Kidney epithelial cell (primary cell): ENCODE results near the gene SPI1. TPM values are rescaled to one million over a fixed set of nuclear protein-coding genes. Genes with fewer than 3 reads are reported as not detected.
A peak's percentile ranks its signal among the peaks of the same experiment; 100 is the strongest.

Experiments used
- DNase-seq: peaks from one replicate; pipeline ENCODE4 v3.0.0-alpha.2; 2010; ENCODE audit warnings: low read depth
- H3K27me3 ChIP-seq: 2 replicates; pipeline ENCODE4 v1.6.0; 2011; ENCODE audit warnings: low read length; ENCODE audit not compliant: control insufficient read depth, insufficient read depth
- H3K36me3 ChIP-seq: 2 replicates; pipeline ENCODE4 v1.5.1; 2011; ENCODE audit warnings: low read length; ENCODE audit not compliant: control insufficient read depth, insufficient read depth
- H3K4me3 ChIP-seq: 2 replicates; pipeline ENCODE4 v1.5.1; 2011; ENCODE audit warnings: low read depth, mild to moderate bottlenecking, control low read depth, low read length
- total RNA-seq: library from RNA; depleted of rRNA; stranded (reverse); fragments of >200 nt; gene quantifications from 2 replicates; pipeline ENCODE4 v1.2.3, GENCODE V29; 2015
- TF ChIP-seq, protein P1 (sequence below): IDR thresholded peaks from 2 replicates; pipeline ENCODE4 v1.5.1; 2011; ENCODE audit warnings: mild to moderate bottlenecking, moderate library complexity, low read length, control low read depth, inconsistent platforms; ENCODE audit not compliant: insufficient read depth, poor library complexity, severe bottlenecking

The SPI1 gene
- total RNA-seq, 1 donor from 2014 or later, result not detected

DNA sequence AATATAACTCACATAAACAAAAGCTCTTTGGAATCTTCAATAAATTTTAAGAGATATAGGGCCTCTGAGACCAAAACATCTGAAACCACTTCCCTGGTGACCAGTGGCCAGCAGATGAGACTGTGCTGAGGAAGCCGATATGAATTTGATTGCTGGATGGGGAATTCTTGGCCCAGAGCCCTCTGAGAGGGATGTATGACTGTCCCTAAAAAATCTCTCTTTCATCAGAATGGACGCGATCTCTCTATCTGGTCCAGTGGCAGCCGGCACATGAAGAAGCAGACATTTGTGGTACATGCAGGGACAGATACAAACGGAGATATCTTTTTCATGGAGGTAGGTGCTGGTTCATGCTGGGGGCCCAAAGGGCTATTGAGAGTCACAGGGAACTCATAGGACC is 63.4 kb downstream of the SPI1 start:
- H3K36me3 ChIP-seq, result no peaks in the 10 kb centered on the region

DNA sequence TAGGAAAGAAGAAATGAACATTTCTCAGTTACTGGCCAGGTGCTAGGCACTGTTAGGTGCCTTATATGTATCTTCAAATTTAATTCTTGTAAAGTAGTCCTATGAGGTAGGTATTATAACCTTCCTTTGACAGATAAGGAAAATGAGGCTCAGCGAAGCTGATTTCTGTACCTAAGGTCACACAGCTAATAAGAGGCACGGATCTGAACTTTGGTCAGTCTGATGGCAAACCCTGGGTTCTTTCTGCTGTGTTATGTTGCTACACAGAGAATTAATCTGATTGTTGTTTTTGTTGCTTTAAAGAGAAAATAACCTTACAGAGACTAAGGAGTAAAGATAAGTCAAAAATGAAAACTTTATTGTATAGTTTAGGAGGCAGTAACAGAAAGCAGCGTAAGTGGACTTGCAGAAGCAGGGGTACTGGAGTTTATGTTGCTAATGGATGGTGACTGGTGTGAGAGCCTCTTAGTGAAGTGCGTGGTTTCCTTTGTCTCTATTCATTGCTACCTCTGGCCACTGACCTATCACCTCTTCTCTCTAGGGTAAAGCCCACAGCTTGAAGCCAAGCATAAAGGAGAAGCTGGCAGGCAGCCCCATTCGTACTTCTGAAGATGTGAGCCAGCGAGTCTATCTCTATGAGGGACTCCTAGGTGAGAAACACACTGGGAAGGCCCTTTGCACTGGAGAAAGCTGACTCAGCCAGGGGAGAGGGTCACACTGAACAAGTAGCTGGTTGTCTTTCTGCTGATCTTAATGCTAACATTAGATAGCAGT is 70.1 kb downstream of the SPI1 start:
- H3K36me3 ChIP-seq, result no peaks in the 10 kb centered on the region

More for the DNA sequence above, 63.4 kb downstream of the SPI1 start:
- TF ChIP-seq, protein P1, sequence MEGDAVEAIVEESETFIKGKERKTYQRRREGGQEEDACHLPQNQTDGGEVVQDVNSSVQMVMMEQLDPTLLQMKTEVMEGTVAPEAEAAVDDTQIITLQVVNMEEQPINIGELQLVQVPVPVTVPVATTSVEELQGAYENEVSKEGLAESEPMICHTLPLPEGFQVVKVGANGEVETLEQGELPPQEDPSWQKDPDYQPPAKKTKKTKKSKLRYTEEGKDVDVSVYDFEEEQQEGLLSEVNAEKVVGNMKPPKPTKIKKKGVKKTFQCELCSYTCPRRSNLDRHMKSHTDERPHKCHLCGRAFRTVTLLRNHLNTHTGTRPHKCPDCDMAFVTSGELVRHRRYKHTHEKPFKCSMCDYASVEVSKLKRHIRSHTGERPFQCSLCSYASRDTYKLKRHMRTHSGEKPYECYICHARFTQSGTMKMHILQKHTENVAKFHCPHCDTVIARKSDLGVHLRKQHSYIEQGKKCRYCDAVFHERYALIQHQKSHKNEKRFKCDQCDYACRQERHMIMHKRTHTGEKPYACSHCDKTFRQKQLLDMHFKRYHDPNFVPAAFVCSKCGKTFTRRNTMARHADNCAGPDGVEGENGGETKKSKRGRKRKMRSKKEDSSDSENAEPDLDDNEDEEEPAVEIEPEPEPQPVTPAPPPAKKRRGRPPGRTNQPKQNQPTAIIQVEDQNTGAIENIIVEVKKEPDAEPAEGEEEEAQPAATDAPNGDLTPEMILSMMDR, result no peak
- Histone ChIP-seq H3K27me3 (no peaks in the 10 kb centered on the region), H3K4me3 (no peak overlapping the region)
- DNase-seq, result no peak

DNA sequence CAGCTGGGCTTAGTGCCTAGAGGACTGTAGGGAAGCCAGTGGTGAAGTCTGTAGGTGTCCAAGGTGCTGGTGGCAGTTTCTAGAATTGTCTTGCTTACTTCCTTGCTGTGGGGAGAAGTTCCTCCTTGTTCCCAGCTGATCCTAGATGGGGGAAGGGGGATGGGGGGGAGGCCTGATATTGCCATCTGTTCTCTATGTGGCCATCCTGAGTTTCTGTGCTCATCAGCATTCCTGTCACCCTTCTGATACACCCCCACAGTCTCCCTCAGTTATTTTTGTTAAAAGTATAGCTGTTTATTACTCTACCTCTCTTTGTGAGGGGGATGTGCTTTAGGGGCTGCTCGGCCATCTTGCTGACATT is 71.9 kb downstream of the SPI1 start:
- Histone ChIP-seq H3K4me3 (no peak overlapping the region), H3K36me3 (no peaks in the 10 kb centered on the region), H3K27me3 (no peaks in the 10 kb centered on the region)
- no peak for DNase-seq
- TF ChIP-seq, protein P1, result no peak

More for the DNA sequence above, 70.1 kb downstream of the SPI1 start:
- DNase-seq, result no peak
- H3K27me3 ChIP-seq, result no peaks in the 10 kb centered on the region
- TF ChIP-seq, protein P1, result no peak
- H3K4me3 ChIP-seq, result no peak overlapping the region

DNA sequence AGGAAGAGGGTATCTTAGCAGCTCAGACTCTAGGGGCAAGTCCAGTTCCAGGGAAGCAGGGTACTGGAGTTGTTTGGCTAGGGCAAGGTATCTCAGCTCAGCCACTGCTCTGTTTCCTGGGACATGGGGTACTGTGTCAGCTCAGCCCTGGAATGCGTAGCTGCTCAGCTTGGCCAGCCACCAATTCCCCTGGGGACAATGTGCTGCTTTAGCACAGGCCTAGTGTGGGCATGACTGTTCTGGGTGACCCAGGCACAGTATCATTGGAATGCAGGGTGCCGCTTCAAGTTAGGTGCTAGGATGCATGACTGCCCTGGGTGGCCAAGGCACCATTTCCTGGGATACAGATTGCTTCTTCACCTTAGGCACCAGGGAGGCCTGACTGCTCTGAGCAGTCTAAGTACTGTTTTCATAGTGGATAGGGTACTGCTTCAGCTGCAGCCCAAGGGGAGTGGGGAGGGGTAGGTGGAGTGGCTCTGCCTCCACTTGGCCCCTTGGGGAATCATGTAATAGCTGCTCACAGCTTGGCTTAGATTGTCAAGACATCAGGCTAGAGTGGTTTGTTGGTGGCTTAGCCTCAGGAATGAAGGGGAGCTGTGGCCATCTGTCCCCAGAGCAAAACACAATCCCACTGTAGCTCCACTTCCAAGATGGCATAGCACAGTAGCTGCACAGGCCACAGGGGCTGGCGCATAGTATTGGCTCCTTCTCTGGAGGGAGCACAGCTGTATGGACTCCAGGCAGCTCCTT is 72.4 kb downstream of the SPI1 start:
- H3K4me3 ChIP-seq, result no peak overlapping the region
- no peaks in the 10 kb centered on the region for H3K27me3 ChIP-seq
- no peaks in the 10 kb centered on the region for H3K36me3 ChIP-seq
- peak; percentile 4 for DNase-seq
- TF ChIP-seq, protein P1, result no peak

Other genes with a start within 250 kb of the SPI1 start
- gene ARFGAP2, start 201.7 kb downstream of the SPI1 start, total RNA-seq, result 95.7 and 106 TPM in 2 replicates
- 37.9 and 57.4 TPM in 2 replicates for gene PACSIN3, start 192.1 kb downstream of the SPI1 start, total RNA-seq
- 24.8 and 34.7 TPM in 2 replicates for gene DDB2, start 163.6 kb downstream of the SPI1 start, total RNA-seq
- 51.6 and 57.1 TPM in 2 replicates for gene ACP2, start 129.7 kb downstream of the SPI1 start, total RNA-seq
- 3.8 and 7.3 TPM in 2 replicates for gene NR1H3, start 120.6 kb downstream of the SPI1 start, total RNA-seq
- 18.5 and 20.2 TPM in 2 replicates for gene MADD, start 108.4 kb downstream of the SPI1 start, total RNA-seq
- gene MYBPC3, start 25.8 kb downstream of the SPI1 start, total RNA-seq, result not detected in 2 replicates
- 113 and 117 TPM in 2 replicates for gene SLC39A13, start 30.0 kb upstream of the SPI1 start, total RNA-seq
- gene PSMC3, start 47.9 kb upstream of the SPI1 start, total RNA-seq, result 115 and 126 TPM in 2 replicates
- gene RAPSN, start 70.6 kb upstream of the SPI1 start, total RNA-seq, result 0.14 and 0.21 TPM in 2 replicates
- 76.3 and 90.6 TPM in 2 replicates for gene CELF1, start 174.6 kb upstream of the SPI1 start, total RNA-seq
- gene PTPMT1, start 187.1 kb upstream of the SPI1 start, total RNA-seq, result 141 and 166 TPM in 2 replicates
- gene KBTBD4, start 200.4 kb upstream of the SPI1 start, total RNA-seq, result 19.6 and 21.5 TPM in 2 replicates
- 71.3 and 84.5 TPM in 2 replicates for gene NDUFS3, start 200.5 kb upstream of the SPI1 start, total RNA-seq
- not detected in 2 replicates for gene FAM180B, start 208.1 kb upstream of the SPI1 start, total RNA-seq
- 2.1 and 7.1 TPM in 2 replicates for gene C1QTNF4, start 215.9 kb upstream of the SPI1 start, total RNA-seq